K562 (cell line): ENCODE data around the gene RHOBTB3. TPM values are rescaled to one million over a fixed set of nuclear protein-coding genes. Genes with fewer than 3 reads are reported as not detected.

Experiments
- ATAC-seq: fragments of 200-7000 bp; cut with Tn5 transposase; 3 replicates; pipeline ENCODE4 v1.9.1; 2020; ENCODE audit warnings: moderate library complexity
- BruUV-seq: library from RNA; stranded (reverse); fragments of 400-500 nt; replicated peaks from 2 replicates; lab custom pipeline; 2021; lab: Mats Ljungman, UMichigan
- CTCF ChIA-PET: fragments of 300-600 bp; formaldehyde crosslinking; extraction: SDS; loops from one replicate; lab custom pipeline; 2021; ENCODE audit warnings: low intra/inter-chr PET ratio; lab: Yijun Ruan, JAX
- POLR2A ChIA-PET: fragments of 300-600, 350-650 bp; sonication (Branson Sonifier 250); formaldehyde crosslinking; extraction: SDS; loops from one replicate; lab custom pipeline; 2021; ENCODE audit warnings: antibody characterized with exemption, inconsistent platforms; lab: Yijun Ruan, JAX
- DNase-seq, 4 experiments: peaks; one replicate each; pipeline versions ENCODE4 v3.0.0 to v3.0.0-alpha.2; 2011 to 2018; ENCODE audit warnings: low spot score in 3 of 4, mixed read lengths in 3 of 4; ENCODE audit errors: extremely low read depth in 1 of 4
- FAIRE-seq: peaks from 2 replicates; lab custom pipeline; 2011; peaks lifted over from hg19 to GRCh38; lab: Jason Lieb, UNC
- H2AFZ ChIP-seq: 2 replicates; pipeline ENCODE4 v1.6.0; 2011; ENCODE audit warnings: low read depth, low read length, control low read depth, inconsistent platforms
- H3K27ac ChIP-seq: fragments of 200-600 bp; 3 replicates; pipeline ENCODE4 v1.8.0; 2011; ENCODE audit warnings: low read depth, mild to moderate bottlenecking, control low read depth, inconsistent platforms, low read length, moderate library complexity, mixed read lengths; ENCODE audit errors: extremely low read depth
- H3K27me3 ChIP-seq, 2 experiments: fragments of 300-600 bp in 1 of 2; 2 replicates in 1 of 2; 3 replicates in 1 of 2; pipeline versions ENCODE4 v1.6.0 to v1.8.0; 2011; ENCODE audit warnings: inconsistent platforms in 2 of 2, low read length in 2 of 2, mild to moderate bottlenecking in 1 of 2, mixed read lengths in 1 of 2, moderate library complexity in 1 of 2; ENCODE audit not compliant: control insufficient read depth in 2 of 2, insufficient read depth in 2 of 2
- H3K36me3 ChIP-seq: fragments of 300-600 bp; 3 replicates; pipeline ENCODE4 v1.8.0; 2011; ENCODE audit warnings: mild to moderate bottlenecking, low read length, inconsistent platforms; ENCODE audit not compliant: control insufficient read depth, insufficient read depth
- H3K4me1 ChIP-seq, 2 experiments: fragments of 200-600 bp in 1 of 2; replicated peaks in 1 of 2; 2 replicates in 1 of 2; 3 replicates in 1 of 2; pipeline versions ENCODE4 v1.5.1 to v1.8.0; 2011; ENCODE audit warnings: inconsistent platforms in 2 of 2, low read length in 2 of 2, mild to moderate bottlenecking in 1 of 2, mixed read lengths in 1 of 2, moderate library complexity in 1 of 2; ENCODE audit not compliant: control insufficient read depth in 2 of 2, insufficient read depth in 2 of 2
- H3K4me2 ChIP-seq: 2 replicates; pipeline ENCODE4 v1.6.1; 2011; ENCODE audit warnings: low read length, control low read depth, inconsistent platforms, mixed read lengths; ENCODE audit not compliant: insufficient read depth
- H3K4me3 ChIP-seq: fragments of 200-600 bp; sonication (generic), shearing (Covaris generic); 2 replicates; pipeline ENCODE4 v1.5.1; 2016; ENCODE audit warnings: control low read depth, inconsistent platforms
- H3K79me2 ChIP-seq: fragments of 200-600 bp; 3 replicates; pipeline ENCODE4 v1.8.0; 2011; ENCODE audit warnings: low read length, inconsistent platforms; ENCODE audit not compliant: control insufficient read depth, insufficient read depth
- H3K9ac ChIP-seq, 2 experiments: 2 replicates each; pipeline versions ENCODE4 v1.6.0 to v1.6.1; 2011; ENCODE audit warnings: low read depth in 2 of 2, low read length in 2 of 2, control low read depth in 1 of 2, inconsistent platforms in 1 of 2, mild to moderate bottlenecking in 1 of 2, mixed read lengths in 1 of 2; ENCODE audit not compliant: insufficient read depth in 1 of 2
- H3K9me1 ChIP-seq: one replicate; pipeline ENCODE4 v1.6.0; 2011; ENCODE audit warnings: inconsistent platforms, mild to moderate bottlenecking, low read length, moderate library complexity; ENCODE audit not compliant: control insufficient read depth, insufficient read depth
- H3K9me3 ChIP-seq: replicated peaks from 2 replicates; pipeline ENCODE4 v1.5.1; 2011; ENCODE audit warnings: low read depth, low read length, inconsistent platforms; ENCODE audit not compliant: control insufficient read depth, insufficient read depth
- H4K20me1 ChIP-seq: replicated peaks from 2 replicates; pipeline ENCODE4 v1.6.1; 2011; ENCODE audit warnings: low read length, inconsistent platforms, mixed read lengths; ENCODE audit not compliant: control insufficient read depth, insufficient read depth
- ATF3 ChIP-seq, 2 experiments: fragments of 450-650 bp in 1 of 2; sonication (generic) in 1 of 2; formaldehyde crosslinking in 1 of 2; IDR thresholded peaks in 1 of 2; conservative IDR thresholded peaks in 1 of 2; 2 replicates each; pipeline versions ENCODE4 v1.6.1 to v1.8.1; 2016 to 2023; ENCODE audit warnings: mild to moderate bottlenecking in 2 of 2, moderate library complexity in 2 of 2, inconsistent platforms in 1 of 2, missing genetic modification reagents in 1 of 2
- ATF4 ChIP-seq: fragments of 450-650 bp; formaldehyde crosslinking; IDR thresholded peaks from 2 replicates; pipeline ENCODE4 v1.4.0; 2022; ENCODE audit warnings: mild to moderate bottlenecking, moderate library complexity
- BHLHE40 ChIP-seq: IDR thresholded peaks from 2 replicates; pipeline ENCODE4 v1.6.1; 2011; ENCODE audit warnings: low read length, improper control_type of control experiment
- E2F1 ChIP-seq: sonication (generic); formaldehyde crosslinking; IDR thresholded peaks from 2 replicates; pipeline ENCODE4 v1.8.1; 2023; ENCODE audit warnings: mild to moderate bottlenecking, missing genetic modification reagents, moderate library complexity
- EGR1 ChIP-seq: fragments of 450-650 bp; conservative IDR thresholded peaks from 2 replicates; pipeline ENCODE4 v1.6.1; 2017; ENCODE audit warnings: mild to moderate bottlenecking
- IRF9 ChIP-seq: fragments of 450-650 bp; IDR thresholded peaks from 2 replicates; pipeline ENCODE4 v1.6.1; 2016; ENCODE audit warnings: missing biosample characterization, missing genetic modification characterization
- MAFF ChIP-seq: IDR thresholded peaks from 2 replicates; pipeline ENCODE4 v1.6.1; 2012; ENCODE audit warnings: low read length, improper control_type of control experiment
- MAFG ChIP-seq: fragments of 450-650 bp; conservative IDR thresholded peaks from 2 replicates; pipeline ENCODE4 v1.6.1; 2016; ENCODE audit warnings: missing genetic modification characterization, missing compliant biosample characterization
- MAFK ChIP-seq: IDR thresholded peaks from 2 replicates; pipeline ENCODE4 v1.6.1; 2011; ENCODE audit warnings: low read length, improper control_type of control experiment
- NFE2 ChIP-seq: IDR thresholded peaks from 2 replicates; pipeline ENCODE4 v1.6.1; 2014; ENCODE audit warnings: antibody characterized with exemption, low read depth
- NFE2L1 ChIP-seq: fragments of 450-650 bp; IDR thresholded peaks from 2 replicates; pipeline ENCODE4 v1.6.1; 2016; ENCODE audit warnings: missing genetic modification characterization, low read depth, mild to moderate bottlenecking, missing compliant biosample characterization, moderate library complexity, borderline replicate concordance
- POLR2H ChIP-seq: IDR thresholded peaks from 2 replicates; pipeline ENCODE4 v1.6.1; 2016; ENCODE audit warnings: missing genetic modification characterization, low read depth, mild to moderate bottlenecking, control low read depth, missing compliant biosample characterization, moderate library complexity
- TCF7 ChIP-seq: sonication (generic); IDR thresholded peaks from 2 replicates; pipeline ENCODE4 v1.6.1; 2016; ENCODE audit warnings: antibody characterized with exemption, borderline replicate concordance
- ZNF24 ChIP-seq: fragments of 450-650 bp; IDR thresholded peaks from 2 replicates; pipeline ENCODE4 v1.6.1; 2016
- ZNF316 ChIP-seq: fragments of 450-650 bp; IDR thresholded peaks from 2 replicates; pipeline ENCODE4 v1.6.1; 2016
- ZSCAN32 ChIP-seq: fragments of 450-650 bp; formaldehyde crosslinking; IDR thresholded peaks from 2 replicates; pipeline ENCODE4 v1.4.0; 2020; ENCODE audit warnings: mild to moderate bottlenecking, moderate library complexity
- WGBS: fragments of 100-300 bp; shearing (Covaris generic); methylation state at CpG from one replicate; pipeline ENCODE4 v1.1.6; 2016; ENCODE audit warnings: low coverage, mixed read lengths; ENCODE audit not compliant: insufficient coverage; ENCODE audit errors: missing lambda C conversion rate; 5-methylcytosine and 5-hydroxymethylcytosine counted together
- in situ Hi-C: fragments of 300-500 bp; cut with MboI; formaldehyde crosslinking; loops from 4 replicates; pipeline ENCODE4 v1.15.0; 2018; ENCODE audit warnings: inconsistent platforms, mixed read lengths
- intact Hi-C: fragments of 100-400 bp; cut with micrococcal nuclease; formaldehyde crosslinking; loops from 2 replicates; pipeline ENCODE4 v1.14.2; 2022
- polyA plus RNA-seq, 8 experiments: library from polyadenylated mRNA; depleted of rRNA in 4 of 8; stranded (reverse) in 5 of 8; unstranded in 3 of 8; fragments of >200 nt; fragmentation: Nextera tagmentation in 2 of 8; fragmentation: Illumina TruSeq in 1 of 8; extraction: Ambion mirVana in 2 of 8; extraction: Trizol in 1 of 8; gene quantifications; 2 replicates each; pipeline versions ENCODE4 v1.2.1 to v1.2.3, GENCODE V29; 2011 to 2014; ENCODE audit warnings: inconsistent platforms in 1 of 8, missing spikeins in 1 of 8
- total RNA-seq, 7 experiments: library from RNA; depleted of rRNA in 6 of 7; stranded (reverse); fragments of >200 nt in 6 of 7; fragmentation: Illumina TruSeq in 2 of 7; extraction: Trizol in 2 of 7; gene quantifications; 2 replicates each; pipeline versions ENCODE4 v1.2.1 to v1.2.3, GENCODE V29; 2011 to 2021; ENCODE audit warnings: low replicate concordance in 1 of 7

RHOBTB3 gene
- total and polyA plus RNA-seq, 9 of the 15 experiments (the other 6 are each of a cell fraction or from before 2014, with no cell fraction given): 39.7 to 143 (median 115) TPM

- 68% methylated on average over 8 of the region's 8 CpGs for WGBS
- FAIRE-seq: no peak
- CTCF ChIA-PET: interaction anchor here (1.0 to 2.0 kb wide), 3 partner anchors 61 to 198 kb away, joined by 3 to 22 read pairs (median 8); no protein-coding TSS in a partner anchor
- Histone ChIP-seq H3K4me2 (peak overlapping the region; percentile 6; the same call in 1 of the 2 replicates), H3K36me3 (no peaks in the 10 kb centered on the region), H2AFZ (peak overlapping the region; percentile 79), H3K79me2 (no peaks in the 10 kb centered on the region), H3K27me3 (no peaks in the 10 kb centered on the region), H3K9ac (no peak overlapping the region), H3K9me1 (no peaks in the 10 kb centered on the region), H3K27ac (no peak overlapping the region), H3K4me1 (peaks cover 0 to 21% of the 10 kb centered on the region in 2 experiments; a peak in 4 of 5 replicates), H3K4me3 (no peak overlapping the region), H3K9me3 (no peaks in the 10 kb centered on the region), H4K20me1 (no peaks in the 10 kb centered on the region)
- in situ Hi-C loops: loop anchor here (10.0 to 25.0 kb wide), 2 partner anchors 557 to 880 kb away; partner anchors contain the start of gene MCTP1
- POLR2A ChIA-PET: interaction anchor here (1.2 kb wide), 1 partner anchor 11 kb away, joined by 4 read pairs; no protein-coding TSS in a partner anchor
- no peak for DNase-seq
- BruUV-seq: no TSS peak
- intact Hi-C loops: loop anchor here (2.0 to 10.0 kb wide), 4 partner anchors 110 to 397 kb away; partner anchors contain the start of genes ARSK, RHOBTB3 and SKIC3
- ATAC-seq: no peak
- 0 out of 2 replicates have a peak, but pooled peaks have one; percentile 55 for TF ChIP-seq ZSCAN32 (CRISPR knock-in tag)
- 0 out of 2 replicates have a peak, but pooled peaks have one; percentile 24 for TF ChIP-seq E2F1 (CRISPR knock-in tag)
- peak; percentile 33; the same call in 1 of the 2 replicates for TF ChIP-seq NFE2L1 (tag)
- TF ChIP-seq MAFK: peak; percentile 43; the same call in 1 of the 2 replicates
- TF ChIP-seq ATF3 (IDR thresholded peaks at IDR 0.05): peak; percentile 85
- no peak for TF ChIP-seq ATF3 (CRISPR knock-in tag; conservative IDR thresholded peaks at IDR 0.05)
- TF ChIP-seq EGR1: no peak
- TF ChIP-seq IRF9 (tag): peak; percentile 34; the same call in 1 of the 2 replicates
- TF ChIP-seq BHLHE40: no peak
- peak; percentile 81 for TF ChIP-seq MAFG (tag)
- peak; percentile 68 for TF ChIP-seq ZNF316
- TF ChIP-seq MAFF: peak; percentile 43; the same call in 1 of the 2 replicates
- no peak for TF ChIP-seq ZNF24
- TF ChIP-seq TCF7: no peak
- peak; percentile 83 for TF ChIP-seq NFE2
- no peak for TF ChIP-seq POLR2H (tag)
- TF ChIP-seq ATF4 (CRISPR knock-in tag): peak; percentile 79
Observed at GRCh38 chr5:95841914-95842812, 111.0 kb downstream of the RHOBTB3 start.
